ENCODE data around the gene ANGPT4.

DNA sequence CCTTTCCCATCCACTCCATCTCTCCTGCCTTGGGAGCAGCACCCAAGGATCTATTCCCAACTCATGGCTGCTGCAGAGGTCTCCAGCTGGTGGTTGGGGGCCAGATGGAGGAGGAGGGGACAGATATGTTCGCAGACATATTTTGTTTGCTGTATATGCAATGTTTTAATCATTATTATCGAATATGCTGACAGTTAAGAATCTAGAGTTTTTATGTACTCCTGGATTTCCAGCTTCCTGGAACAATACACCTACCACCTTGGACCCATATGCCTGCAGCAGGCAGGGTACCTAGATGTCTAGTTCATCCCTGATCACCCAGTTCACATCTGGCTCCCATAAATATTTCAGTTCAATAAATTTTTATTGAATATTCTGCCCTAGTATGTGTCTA is 73.6 kb downstream of the ANGPT4 start:
- no peak for TF ChIP-seq POLR2A (IDR thresholded peaks at IDR 0.05)
- TF ChIP-seq, protein P1, sequence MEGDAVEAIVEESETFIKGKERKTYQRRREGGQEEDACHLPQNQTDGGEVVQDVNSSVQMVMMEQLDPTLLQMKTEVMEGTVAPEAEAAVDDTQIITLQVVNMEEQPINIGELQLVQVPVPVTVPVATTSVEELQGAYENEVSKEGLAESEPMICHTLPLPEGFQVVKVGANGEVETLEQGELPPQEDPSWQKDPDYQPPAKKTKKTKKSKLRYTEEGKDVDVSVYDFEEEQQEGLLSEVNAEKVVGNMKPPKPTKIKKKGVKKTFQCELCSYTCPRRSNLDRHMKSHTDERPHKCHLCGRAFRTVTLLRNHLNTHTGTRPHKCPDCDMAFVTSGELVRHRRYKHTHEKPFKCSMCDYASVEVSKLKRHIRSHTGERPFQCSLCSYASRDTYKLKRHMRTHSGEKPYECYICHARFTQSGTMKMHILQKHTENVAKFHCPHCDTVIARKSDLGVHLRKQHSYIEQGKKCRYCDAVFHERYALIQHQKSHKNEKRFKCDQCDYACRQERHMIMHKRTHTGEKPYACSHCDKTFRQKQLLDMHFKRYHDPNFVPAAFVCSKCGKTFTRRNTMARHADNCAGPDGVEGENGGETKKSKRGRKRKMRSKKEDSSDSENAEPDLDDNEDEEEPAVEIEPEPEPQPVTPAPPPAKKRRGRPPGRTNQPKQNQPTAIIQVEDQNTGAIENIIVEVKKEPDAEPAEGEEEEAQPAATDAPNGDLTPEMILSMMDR (IDR thresholded peaks at IDR 0.05): no peak
